ENCODE measurements around the gene SMCR8.
A peak's percentile ranks its signal among the peaks of the same experiment; 100 is the strongest.
"Not testable (repeated sequence)": the region's sequence is repeated elsewhere in the genome, so short reads cannot be mapped to it uniquely, and the experiment has no call there.

Gene SMCR8

GRCh38 chr17:18319604-18320256 is 4.6 kb downstream of the SMCR8 start:
- no peak for DNase-seq

DNA sequence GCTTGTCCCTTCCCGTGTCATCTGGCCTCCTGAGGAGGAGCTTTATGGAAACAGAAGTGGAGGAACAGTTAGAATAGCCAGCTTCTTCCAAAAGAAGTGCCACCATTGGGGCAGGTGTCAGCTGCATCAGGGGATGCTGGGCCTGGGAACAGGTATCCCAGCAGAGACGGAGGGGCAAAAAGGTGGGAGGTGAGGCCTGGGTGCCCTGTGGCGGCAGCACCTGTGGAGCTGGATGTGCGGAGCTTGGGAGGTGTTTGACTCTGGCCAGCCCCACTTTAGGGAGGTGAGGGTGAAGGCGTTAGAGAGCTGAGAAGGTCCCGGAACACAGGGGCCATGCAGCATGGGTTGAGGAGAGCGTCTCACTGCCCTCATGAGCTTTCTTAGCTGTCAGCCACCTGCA is 5.2 kb downstream of the SMCR8 start:
- no peak for DNase-seq

DNA sequence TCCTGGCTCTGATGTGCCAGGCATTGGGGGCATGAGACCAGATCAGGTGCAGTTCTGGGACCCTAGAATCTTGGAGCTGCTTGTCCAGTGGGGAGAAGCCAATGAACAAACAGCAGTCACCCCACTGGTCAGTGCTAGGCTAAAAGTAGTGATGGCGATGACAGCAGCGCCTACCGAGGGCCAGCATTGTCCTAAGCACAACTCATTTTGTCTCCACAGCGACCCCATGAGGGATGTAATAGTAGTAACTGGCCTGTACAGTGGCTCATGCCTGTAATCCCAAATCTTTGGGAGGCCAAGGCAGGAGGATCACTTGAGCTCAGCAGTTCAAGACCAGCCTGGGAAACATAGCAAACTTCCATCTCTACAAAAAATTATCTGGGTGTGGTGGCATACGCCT is 6.2 kb downstream of the SMCR8 start:
- DNase-seq: no peak

- DNase-seq: no peak
Measured at GRCh38 chr17:18322522-18322921, 7.4 kb downstream of the SMCR8 start.

DNA sequence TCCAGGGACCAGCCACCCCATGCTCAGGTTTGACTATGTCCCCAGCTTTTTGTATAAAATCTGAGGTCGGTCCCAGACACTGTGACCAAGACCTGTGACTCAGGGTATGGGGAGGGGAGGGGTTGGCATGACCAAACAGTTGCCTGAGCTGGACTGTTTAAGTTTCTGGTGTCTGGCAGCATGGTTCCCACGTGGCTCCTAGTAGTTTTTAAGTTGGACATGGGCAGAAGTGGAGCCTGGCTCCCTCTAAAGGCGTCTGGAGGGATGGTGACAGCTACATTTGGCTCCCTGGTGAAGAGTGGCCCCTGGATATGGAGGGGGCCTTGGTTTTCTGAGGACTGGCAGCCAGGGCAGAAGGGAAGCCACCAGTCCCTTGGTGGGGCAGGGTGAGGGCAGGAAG is 7.9 kb downstream of the SMCR8 start:
- DNase-seq: no peak

DNA sequence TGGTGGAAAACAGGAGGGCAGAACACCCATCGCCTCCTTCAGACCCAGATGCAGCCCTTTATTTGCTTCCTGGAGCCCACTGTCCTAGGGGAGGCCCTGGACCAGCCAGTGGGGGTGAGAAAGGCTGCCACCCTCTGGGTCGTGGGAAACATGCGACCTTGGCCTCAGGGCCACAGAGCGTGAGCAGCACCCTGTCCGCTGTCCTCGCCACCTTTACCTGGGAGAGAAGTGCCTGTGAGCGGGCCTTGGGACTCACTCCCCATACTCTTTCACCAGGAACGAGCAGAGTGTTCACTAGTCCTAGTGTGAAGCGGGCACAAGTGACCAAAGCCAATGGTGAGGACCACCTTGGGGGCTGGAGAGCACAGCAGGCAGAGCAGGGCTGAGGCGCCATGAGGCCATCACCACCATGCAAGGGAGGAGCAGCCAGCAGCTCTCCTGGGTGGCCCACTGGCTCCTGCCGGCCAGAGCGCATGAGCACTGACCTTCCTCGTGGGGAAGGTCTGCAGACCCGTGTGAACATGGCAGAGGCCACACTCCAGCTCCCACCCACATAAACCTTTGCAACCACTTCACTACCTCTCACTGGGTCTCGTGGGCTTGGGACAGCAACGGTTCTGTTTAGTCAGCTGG is 8.5 kb downstream of the SMCR8 start:
- DNase-seq: no peak

- DNase-seq: peak; percentile 3
Measured at GRCh38 chr17:18324140-18325050, 9.3 kb downstream of the SMCR8 start.

DNA sequence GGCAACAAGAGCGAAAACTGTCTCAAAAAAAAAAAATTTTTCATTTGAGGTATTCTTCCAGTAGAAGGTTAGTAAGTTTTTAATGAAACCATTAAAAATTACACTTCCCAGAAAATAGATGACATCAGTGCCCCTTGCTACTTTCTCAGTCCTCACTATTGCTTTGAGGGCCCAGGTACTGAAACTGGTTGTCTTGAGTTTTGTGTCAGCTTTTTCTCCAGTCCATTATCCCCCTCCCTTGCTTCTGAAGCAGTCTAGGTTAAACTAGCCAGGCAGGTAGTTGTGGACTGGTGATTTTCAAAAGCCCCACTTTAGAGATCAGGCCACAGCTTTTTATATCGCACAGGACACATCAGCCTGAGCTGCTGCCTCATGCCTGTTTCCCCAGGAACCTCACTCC is 10.9 kb downstream of the SMCR8 start:
- DNase-seq: no peak

DNA sequence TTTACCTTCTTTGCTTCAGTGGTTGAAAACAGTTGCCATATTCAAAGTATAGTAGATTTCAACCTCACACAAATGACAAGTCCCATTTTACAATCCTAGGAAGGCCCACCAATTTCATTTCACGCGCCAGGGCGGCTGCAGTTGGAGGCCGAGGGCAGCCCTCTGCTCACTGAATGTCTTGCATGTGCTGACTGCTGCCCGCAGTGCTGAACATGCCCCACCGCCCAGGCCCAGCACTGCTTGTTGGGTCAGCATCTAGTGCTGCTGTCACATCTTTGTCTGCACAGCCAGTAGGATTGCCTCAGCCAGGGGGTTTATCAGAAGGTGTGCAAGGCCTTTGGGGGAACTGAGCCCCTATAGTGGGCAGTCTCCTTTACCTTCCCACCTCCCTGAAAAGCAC is 11.5 kb downstream of the SMCR8 start:
- no peak for DNase-seq

DNA sequence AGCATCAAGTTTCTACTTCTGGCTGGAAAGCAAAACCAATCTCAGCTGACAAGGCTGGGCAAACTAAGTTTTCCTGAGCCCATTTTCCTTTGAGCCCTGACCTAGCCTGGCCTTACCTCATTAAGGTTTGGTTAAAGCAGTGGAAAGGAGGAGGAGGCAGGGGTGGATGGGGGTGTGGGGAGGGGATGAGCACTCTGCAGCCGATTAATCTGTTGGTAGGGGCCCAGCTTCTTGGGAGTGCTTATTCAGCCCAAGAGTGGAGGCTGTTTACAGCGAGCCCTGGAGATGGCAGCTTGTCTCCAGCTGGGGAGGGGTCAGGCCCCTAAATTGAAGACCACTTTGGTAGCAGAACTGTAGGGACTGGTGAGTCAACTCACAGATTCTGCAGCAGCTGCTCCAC is 12.0 kb downstream of the SMCR8 start:
- DNase-seq: no peak

- no peak for DNase-seq
Measured at GRCh38 chr17:18327556-18327955, 12.5 kb downstream of the SMCR8 start.

DNA sequence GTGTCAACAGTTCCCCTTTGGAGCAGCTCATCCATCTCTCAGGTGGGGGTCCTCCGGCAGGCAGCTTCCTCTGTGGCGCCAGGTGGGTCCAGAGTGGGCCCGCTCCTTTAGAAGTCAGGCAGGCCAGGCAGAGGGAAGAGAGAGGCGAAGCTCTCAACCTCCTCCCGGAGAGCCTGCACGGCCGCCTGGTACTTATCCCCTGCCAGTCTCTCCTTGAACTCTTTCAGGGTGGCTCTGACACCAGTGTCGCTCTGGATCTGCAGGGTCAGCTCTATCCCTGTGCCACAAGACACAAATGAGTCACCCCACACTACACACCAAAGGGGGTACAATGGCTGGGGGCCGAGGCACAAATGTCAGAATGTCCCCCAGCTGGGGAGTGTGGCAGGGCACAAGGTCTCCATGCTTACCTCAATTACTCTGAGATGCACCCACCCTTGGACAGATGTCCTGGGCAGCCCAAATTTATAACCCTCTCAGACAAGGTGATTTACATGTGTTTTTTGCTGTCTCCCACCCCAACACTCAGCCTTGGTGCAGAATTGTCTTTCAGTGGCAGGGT is 13.6 kb downstream of the SMCR8 start:
- no peak for DNase-seq

- DNase-seq: no peak
Measured at GRCh38 chr17:18331879-18332278, 16.8 kb downstream of the SMCR8 start.

DNA sequence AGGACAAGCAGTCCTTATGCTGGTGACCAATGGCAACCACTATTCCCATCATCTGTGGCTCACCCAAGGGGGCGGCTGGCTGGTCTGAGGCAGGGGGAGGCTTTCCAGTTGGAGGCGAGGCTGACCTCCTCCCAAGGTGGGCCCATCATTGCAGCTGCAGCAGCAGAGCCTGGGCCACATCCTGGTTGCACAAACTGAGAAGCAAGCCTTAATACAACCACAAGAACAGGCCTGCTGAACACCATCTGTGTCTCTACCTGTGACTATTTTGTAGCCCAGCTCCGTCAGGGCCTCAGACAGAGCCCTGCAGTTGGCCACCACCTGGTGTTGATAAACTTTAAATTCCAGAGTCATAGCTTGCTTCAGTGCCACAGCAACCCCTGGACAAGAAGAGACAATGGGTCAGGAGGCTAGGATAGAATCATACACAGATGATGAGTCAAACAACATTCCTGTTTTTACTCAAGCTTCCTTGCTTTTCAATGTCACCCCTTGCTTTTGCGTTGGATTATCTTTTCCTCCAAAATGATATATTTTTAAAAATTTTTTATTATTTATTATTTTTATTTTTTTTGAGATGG is 17.9 kb downstream of the SMCR8 start:
- DNase-seq: no peak

- not testable (repeated sequence) for DNase-seq
Measured at GRCh38 chr17:18338158-18338557, 23.1 kb downstream of the SMCR8 start.

DNA sequence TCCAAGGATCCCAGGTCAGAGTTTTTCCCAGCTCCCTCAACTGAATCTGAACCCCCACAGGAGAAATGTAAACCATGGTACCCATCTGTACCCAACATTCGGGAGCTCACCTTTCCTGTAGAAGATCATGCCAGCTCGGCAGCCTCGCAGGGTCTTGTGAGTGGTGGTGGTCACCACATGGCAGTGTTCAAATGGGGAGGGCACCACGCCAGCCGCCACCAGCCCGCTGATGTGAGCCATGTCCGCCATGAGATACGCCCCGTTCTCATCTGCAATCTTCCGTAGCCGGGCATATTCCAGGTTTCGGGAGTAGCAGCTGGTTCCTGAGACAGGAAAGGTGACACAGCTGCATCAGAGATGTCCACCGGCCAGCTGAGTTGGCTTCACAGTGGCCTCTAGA is 24.8 kb downstream of the SMCR8 start:
- DNase-seq: no peak

DNA sequence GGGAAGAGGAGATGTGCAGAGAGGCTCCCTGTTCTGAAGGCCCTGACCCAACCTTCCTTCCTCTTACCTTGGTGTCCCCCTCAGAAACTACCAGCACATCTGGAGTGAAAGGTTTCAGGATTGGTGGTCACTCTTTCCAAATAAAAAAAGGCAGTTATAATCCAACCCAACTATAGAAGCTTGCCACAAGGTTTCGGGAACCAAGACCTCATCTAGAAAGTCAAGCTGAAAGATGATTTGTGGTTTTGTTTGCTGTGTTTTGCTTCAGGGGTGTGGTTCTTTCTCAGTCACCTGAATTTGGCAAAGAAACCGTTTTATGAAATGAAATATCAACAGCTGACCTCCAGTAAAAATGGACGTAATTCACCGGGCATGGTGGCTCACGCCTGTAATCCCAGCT is 28.9 kb downstream of the SMCR8 start:
- no peak for DNase-seq

DNA sequence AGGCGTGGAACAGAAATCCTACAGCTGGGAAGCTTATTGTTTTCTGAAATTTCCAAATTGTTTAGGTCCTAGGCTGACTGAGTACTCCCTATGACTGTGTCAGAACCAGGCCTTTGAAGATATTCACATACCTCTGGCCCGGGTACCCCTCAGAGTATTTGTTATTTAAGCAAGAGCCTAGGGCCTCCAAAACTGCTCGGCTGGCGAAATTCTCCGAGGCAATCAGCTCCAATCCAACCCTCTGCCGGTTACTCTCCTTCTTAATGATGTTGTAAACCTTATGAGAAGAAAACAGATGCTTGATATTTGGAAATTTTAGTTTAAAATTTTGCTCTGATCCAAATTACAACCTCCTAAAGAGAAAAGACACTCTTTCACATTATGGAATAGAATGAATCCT is 38.4 kb downstream of the SMCR8 start:
- DNase-seq: no peak

- DNase-seq: no peak
Measured at GRCh38 chr17:18356624-18357023, 41.5 kb downstream of the SMCR8 start.

GRCh38 chr17:18360518-18360917 is 45.4 kb downstream of the SMCR8 start:
- no peak for DNase-seq

- DNase-seq: no peak
Measured at GRCh38 chr17:18361837-18362697, 47.0 kb downstream of the SMCR8 start.

- DNase-seq: no peak
Measured at GRCh38 chr17:18362698-18363100, 47.6 kb downstream of the SMCR8 start.

Data from NCI-H2029 treated with DMSO at 0.1 percent for 48 hours (cell line).